DMS153 (cell line): Measurements from ENCODE around the gene WNT1.
A peak's percentile ranks its signal among the peaks of the same experiment; 100 is the strongest.

ENCODE experiments used
- DNase-seq: peaks from one replicate; lab custom pipeline; 2025; lab: John Stamatoyannopoulos, UW

The WNT1 gene

GRCh38 chr12:48978291-48978740 lies at the start of gene WNT1:
WNT1 (plus strand) TSS chr12:48978322; CDS start chr12:48978651, 329 bp downstream.
- DNase-seq, result no peak

GRCh38 chr12:48929551-48929950 lies 48.6 kb upstream of the WNT1 start:
- no peak for DNase-seq

GRCh38 chr12:48930475-48930874 lies 47.6 kb upstream of the WNT1 start:
- no peak for DNase-seq

DNA sequence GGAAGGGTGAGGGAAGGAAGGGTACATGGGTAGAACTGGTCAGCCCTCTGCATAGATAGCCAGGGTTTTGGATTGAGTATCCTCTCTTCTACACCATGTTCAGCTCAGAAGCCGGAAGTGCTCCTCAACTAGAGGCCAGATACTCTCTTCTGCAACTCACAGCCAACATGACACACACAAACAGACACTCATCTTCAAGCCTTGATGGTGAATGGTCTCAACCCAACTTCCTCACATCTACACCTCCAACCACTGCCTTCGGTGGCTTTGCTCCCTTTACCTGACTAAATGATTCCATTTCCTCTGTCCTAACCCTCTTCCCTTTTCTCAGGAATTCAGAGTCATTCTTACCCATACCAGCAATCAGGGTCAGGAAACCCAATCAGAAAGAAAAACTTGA lies 45.2 kb upstream of the WNT1 start:
- no peak for DNase-seq

- no peak for DNase-seq
Measured at GRCh38 chr12:48933664-48934311, 44.3 kb upstream of the WNT1 start.

DNA sequence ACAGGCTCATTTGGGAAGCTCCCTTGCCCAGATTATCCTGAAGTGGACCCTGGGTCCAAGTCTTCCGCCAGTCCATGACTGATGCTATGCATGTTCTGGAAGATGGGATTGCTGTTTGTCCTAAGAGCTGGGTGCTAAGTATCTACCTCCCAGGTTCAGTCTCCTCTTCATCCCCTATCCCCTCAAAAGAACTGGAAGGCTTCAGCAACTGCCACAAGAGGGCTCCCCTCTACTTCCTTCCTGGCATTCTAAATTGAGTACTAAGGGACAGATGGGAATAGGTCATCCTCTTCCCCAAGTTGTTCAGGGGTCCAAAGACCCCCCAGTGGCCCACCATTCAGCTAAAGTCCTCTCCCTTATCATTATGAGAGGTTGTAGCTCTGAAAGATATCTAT lies 43.8 kb upstream of the WNT1 start:
- DNase-seq, result no peak

DNA sequence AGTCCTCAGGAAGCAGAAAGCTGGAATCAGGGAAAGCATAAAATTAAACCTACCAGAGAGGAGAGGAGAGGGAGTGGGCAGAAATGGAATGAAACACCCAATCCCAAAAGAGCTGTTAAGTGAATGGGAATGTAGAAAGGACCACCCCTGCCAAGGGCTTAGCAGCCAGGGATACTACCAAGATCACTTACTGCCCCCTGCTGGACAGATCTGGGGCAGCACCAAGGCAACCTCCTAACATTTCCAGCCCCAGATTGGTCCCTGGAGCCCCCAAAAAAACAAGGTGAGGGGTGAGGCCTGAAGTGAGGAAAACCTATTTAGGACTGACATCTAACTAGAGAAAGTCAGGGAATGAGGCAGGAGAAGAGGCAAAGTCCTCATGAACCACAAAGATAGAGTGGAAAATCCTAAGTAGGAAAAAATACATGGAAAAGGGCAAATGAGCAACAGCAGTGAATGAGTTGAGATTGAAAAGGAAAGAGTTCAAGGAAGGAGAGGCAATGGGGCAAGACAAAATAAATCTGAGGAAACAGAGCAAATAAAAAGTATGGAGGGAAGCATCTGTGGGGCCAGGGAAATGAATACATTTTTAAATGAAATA lies 41.6 kb upstream of the WNT1 start:
- peak; percentile 2 for DNase-seq

DNA sequence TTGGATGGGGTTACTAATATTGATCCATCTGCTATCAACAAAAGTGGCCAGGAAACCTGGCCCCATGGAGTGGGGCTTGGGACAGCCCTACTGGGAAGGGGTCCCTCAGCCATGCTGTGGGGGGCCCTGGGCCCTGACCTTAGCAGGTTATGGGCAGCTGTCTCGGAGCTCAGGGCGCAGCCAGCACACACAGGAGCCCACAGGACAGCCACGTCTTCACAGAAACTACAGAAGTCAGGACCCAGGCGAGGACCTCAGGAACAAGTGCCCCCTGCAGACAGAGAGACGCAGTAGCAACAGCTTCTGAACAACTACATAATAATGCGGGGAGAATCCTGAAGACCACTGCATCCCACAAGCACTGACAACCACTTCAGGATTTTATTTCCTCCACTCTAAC lies 41.0 kb upstream of the WNT1 start:
- DNase-seq, result no peak

GRCh38 chr12:48938805-48939204 lies 39.3 kb upstream of the WNT1 start:
- no peak for DNase-seq

GRCh38 chr12:48940181-48940580 lies 37.9 kb upstream of the WNT1 start:
- no peak for DNase-seq

- DNase-seq, result no peak
Measured at GRCh38 chr12:48943221-48943620, 34.9 kb upstream of the WNT1 start.

DNA sequence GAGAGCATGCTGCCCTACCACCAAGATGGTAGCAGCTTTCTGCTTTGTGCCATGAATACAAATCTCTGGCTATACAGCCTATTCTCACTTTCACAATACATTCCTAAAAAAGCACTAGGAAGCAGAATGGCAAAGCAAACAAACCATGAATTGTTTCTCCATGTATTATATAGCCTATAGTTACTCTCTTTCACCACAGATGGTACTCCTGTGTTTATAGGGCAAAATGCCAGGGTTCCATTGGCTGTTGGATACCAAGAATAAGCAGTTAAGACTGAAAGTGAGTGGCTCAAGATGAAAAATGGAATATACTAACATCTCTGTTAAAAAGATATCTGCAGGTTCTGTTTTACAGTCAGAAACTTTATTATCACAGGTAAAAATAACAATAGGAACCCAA lies 31.9 kb upstream of the WNT1 start:
- DNase-seq, result peak; percentile 50

GRCh38 chr12:48946943-48947342 lies 31.2 kb upstream of the WNT1 start:
- no peak for DNase-seq

- DNase-seq, result peak; percentile 30
Measured at GRCh38 chr12:48947727-48948126, 30.4 kb upstream of the WNT1 start.

GRCh38 chr12:48952691-48953090 lies 25.4 kb upstream of the WNT1 start:
- DNase-seq, result no peak

DNA sequence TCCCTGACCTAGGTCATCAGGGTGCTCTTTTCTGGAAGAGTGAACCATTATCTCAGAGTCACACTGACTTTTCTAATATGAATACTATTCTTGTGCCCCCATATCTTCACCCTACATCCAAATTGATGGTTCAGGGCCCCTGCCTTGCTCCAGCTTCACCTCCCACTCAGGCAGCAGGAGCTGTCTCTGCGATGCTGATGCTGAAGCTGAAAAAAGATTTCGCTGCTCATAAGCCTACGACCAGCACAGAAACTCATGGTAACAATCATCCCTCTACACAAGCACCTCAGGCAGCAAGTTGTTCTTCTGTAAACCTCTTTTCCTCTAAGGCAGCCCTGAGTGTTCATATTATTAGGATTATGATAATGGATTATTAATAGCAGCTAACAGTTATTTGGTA lies 24.1 kb upstream of the WNT1 start:
- DNase-seq, result no peak

GRCh38 chr12:48954841-48955501 lies 23.2 kb upstream of the WNT1 start:
- no peak for DNase-seq

- peak; percentile 68 for DNase-seq
Measured at GRCh38 chr12:48956279-48957140, 21.6 kb upstream of the WNT1 start.

- peak; percentile 89 for DNase-seq
Measured at GRCh38 chr12:48957141-48958048, 20.7 kb upstream of the WNT1 start, which contains the start of gene ARF3. ARF3 (minus strand) TSS chr12:48957487; CDS start chr12:48941095, 16,392 bp downstream.

- no peak for DNase-seq
Measured at GRCh38 chr12:48958049-48958388, 20.1 kb upstream of the WNT1 start.

- DNase-seq, result no peak
Measured at GRCh38 chr12:48960834-48961233, 17.3 kb upstream of the WNT1 start.
